Measurements from ENCODE around the gene FKBP15. TPM values are rescaled to one million over a fixed set of nuclear protein-coding genes. Genes with fewer than 3 reads are reported as not detected.
"Not testable (repeated sequence)": the region's sequence is repeated elsewhere in the genome, so short reads cannot be mapped to it uniquely, and the experiment has no call there.

FKBP15 gene
- total and polyA plus RNA-seq, 4 donors = 18.2 to 47.0 (median 44.1) TPM

DNA sequence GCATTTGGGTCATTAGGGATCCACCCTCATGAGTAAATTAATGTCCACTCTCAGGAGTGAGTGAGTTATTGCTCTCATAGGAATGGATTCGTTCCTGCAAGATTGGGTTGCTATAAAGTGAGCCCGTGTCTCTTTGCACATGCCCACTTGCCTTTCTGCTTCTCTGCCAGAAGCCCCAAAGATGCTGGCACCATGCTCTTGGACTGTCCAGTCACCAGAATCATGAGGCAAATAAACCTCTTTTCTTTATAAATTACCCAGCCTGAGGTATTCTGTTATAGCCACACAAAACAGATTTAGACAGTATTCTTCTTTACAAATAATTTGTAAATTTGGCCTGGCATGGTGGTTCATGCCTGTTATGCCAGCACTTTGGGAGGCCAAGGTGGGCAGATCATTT lies 29.7 kb upstream of the FKBP15 start:
- Histone ChIP-seq H3K9me3 (ENCODE audit: control insufficient read depth in 4 of 4, insufficient read depth in 3 of 4, low read length in 3 of 4) (no peaks in the 10 kb centered on the region), H3K27ac (ENCODE audit: low read depth in 1 of 2, low read length in 1 of 2) (no peak overlapping the region), H3K4me3 (no peak overlapping the region), H3K9ac (ENCODE audit: insufficient read depth in 1 of 2, low read length in 2 of 2) (no peak overlapping the region), H3K36me3 (ENCODE audit: control insufficient read depth in 4 of 4, insufficient read depth in 4 of 4, low read length in 4 of 4) (peaks cover 0 to 2% (median 0%) of the 10 kb centered on the region in 4 donors), H3K27me3 (ENCODE audit: control insufficient read depth in 3 of 3, insufficient read depth in 3 of 3, low read length in 2 of 3) (no peaks in the 10 kb centered on the region), H3K4me1 (ENCODE audit: control insufficient read depth in 5 of 5, insufficient read depth in 5 of 5, low read length in 5 of 5) (no peaks in the 10 kb centered on the region)
- WGBS, 2 donors = 96 to 100% methylated on average over 2 of the region's 2 CpGs
- TF ChIP-seq, protein P1, sequence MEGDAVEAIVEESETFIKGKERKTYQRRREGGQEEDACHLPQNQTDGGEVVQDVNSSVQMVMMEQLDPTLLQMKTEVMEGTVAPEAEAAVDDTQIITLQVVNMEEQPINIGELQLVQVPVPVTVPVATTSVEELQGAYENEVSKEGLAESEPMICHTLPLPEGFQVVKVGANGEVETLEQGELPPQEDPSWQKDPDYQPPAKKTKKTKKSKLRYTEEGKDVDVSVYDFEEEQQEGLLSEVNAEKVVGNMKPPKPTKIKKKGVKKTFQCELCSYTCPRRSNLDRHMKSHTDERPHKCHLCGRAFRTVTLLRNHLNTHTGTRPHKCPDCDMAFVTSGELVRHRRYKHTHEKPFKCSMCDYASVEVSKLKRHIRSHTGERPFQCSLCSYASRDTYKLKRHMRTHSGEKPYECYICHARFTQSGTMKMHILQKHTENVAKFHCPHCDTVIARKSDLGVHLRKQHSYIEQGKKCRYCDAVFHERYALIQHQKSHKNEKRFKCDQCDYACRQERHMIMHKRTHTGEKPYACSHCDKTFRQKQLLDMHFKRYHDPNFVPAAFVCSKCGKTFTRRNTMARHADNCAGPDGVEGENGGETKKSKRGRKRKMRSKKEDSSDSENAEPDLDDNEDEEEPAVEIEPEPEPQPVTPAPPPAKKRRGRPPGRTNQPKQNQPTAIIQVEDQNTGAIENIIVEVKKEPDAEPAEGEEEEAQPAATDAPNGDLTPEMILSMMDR (IDR thresholded peaks at IDR 0.05; ENCODE audit: control extremely low read depth, extremely low read depth) = no peak
- DNase-seq (no peak), ATAC-seq (ENCODE audit: insufficient read depth, low FRiP score) (no peak)

DNA sequence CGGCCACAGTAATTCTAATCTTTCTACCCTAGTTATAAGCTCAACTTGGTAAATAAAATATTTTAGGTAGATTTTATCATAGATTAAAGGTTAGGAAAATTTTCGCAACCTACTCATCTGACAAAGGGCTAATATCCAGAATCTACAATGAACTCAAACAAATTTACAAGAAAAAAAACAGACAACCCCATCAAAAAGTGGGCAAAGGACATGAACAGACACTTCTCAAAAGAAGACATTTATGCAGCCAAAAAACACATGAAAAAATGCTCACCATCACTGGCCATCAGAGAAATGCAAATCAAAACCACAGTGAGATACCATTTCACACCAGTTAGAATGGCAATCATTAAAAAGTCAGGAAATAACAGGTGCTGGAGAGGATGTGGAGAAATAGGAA lies 28.6 kb upstream of the FKBP15 start:
- H3K4me1 ChIP-seq (ENCODE audit: control insufficient read depth in 5 of 5, insufficient read depth in 5 of 5, low read length in 5 of 5); H3K27ac ChIP-seq (ENCODE audit: low read depth in 1 of 2, low read length in 1 of 2); H3K9ac ChIP-seq (ENCODE audit: insufficient read depth in 1 of 2, low read length in 2 of 2); ATAC-seq (ENCODE audit: insufficient read depth, low FRiP score); DNase-seq; H3K4me3 ChIP-seq; H3K27me3 ChIP-seq (ENCODE audit: control insufficient read depth in 3 of 3, insufficient read depth in 3 of 3, low read length in 2 of 3); H3K36me3 ChIP-seq (ENCODE audit: control insufficient read depth in 4 of 4, insufficient read depth in 4 of 4, low read length in 4 of 4); H3K9me3 ChIP-seq (ENCODE audit: control insufficient read depth in 4 of 4, insufficient read depth in 3 of 4, low read length in 3 of 4): not testable (repeated sequence)
- 98 to 99% methylated on average over 2 of the region's 2 CpGs for WGBS, 2 donors

DNA sequence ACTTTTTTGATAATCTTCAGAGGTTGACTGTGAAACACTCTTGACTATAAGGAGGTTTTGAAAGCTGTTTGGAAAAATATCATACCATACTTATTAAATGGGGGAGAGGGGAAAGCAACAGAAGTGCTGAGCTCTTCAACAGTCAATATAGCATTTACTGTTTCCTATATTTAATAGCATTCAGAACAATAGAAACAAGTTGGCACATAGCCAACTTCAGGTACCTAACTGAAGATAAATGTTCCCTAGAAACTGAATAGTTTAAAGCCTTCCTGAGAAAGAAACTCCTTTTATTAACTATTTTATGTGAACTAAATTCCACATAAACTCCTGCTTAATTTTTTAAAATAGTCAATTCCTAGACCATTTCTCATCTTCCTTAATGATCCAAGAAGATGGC lies 26.6 kb upstream of the FKBP15 start:
- DNase-seq (no peak), ATAC-seq (ENCODE audit: insufficient read depth, low FRiP score) (no peak)
- H3K27me3 ChIP-seq (ENCODE audit: control insufficient read depth in 3 of 3, insufficient read depth in 3 of 3, low read length in 2 of 3) = no peaks in the 10 kb centered on the region
- no peak overlapping the region for H3K27ac ChIP-seq (ENCODE audit: low read depth in 1 of 2, low read length in 1 of 2)
- H3K9ac ChIP-seq (ENCODE audit: insufficient read depth in 1 of 2, low read length in 2 of 2) = no peak overlapping the region
- TF ChIP-seq, protein P1 (IDR thresholded peaks at IDR 0.05; ENCODE audit: control extremely low read depth, extremely low read depth) = no peak
- H3K4me3 ChIP-seq = no peak overlapping the region
- H3K9me3 ChIP-seq (ENCODE audit: control insufficient read depth in 4 of 4, insufficient read depth in 3 of 4, low read length in 3 of 4) = no peaks in the 10 kb centered on the region
- no peaks in the 10 kb centered on the region for H3K36me3 ChIP-seq (ENCODE audit: control insufficient read depth in 4 of 4, insufficient read depth in 4 of 4, low read length in 4 of 4)
- peaks cover 0 to 2% (median 0%) of the 10 kb centered on the region in 5 donors for H3K4me1 ChIP-seq (ENCODE audit: control insufficient read depth in 5 of 5, insufficient read depth in 5 of 5, low read length in 5 of 5)

DNA sequence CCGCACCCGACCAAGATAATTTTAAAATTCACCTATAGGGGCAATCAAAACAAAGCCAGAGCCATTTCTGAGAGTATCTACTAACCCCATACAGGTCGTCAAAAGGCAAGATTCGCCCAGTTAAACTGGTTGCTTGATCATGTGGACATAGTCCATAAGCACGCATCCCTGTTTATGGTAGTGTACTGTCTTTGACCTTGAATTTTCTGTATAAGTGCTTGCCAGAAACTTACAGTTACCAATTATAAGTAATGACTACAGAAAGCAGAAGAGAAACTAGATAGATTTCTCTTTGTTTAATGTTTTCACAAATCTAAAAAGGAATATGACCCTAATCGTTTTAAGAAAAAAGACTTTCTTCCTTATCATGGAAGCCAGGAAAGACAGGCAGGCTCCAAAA lies 25.9 kb upstream of the FKBP15 start:
- Histone ChIP-seq H3K4me3 (no peak overlapping the region), H3K36me3 (ENCODE audit: control insufficient read depth in 4 of 4, insufficient read depth in 4 of 4, low read length in 4 of 4) (no peaks in the 10 kb centered on the region), H3K27me3 (ENCODE audit: control insufficient read depth in 3 of 3, insufficient read depth in 3 of 3, low read length in 2 of 3) (no peaks in the 10 kb centered on the region), H3K4me1 (ENCODE audit: control insufficient read depth in 5 of 5, insufficient read depth in 5 of 5, low read length in 5 of 5) (peaks cover 0 to 2% (median 0%) of the 10 kb centered on the region in 5 donors), H3K27ac (ENCODE audit: low read depth in 1 of 2, low read length in 1 of 2) (no peak overlapping the region), H3K9ac (ENCODE audit: insufficient read depth in 1 of 2, low read length in 2 of 2) (no peak overlapping the region), H3K9me3 (ENCODE audit: control insufficient read depth in 4 of 4, insufficient read depth in 3 of 4, low read length in 3 of 4) (no peaks in the 10 kb centered on the region)
- DNase-seq = no peak
- WGBS, 2 donors = 87 to 93% methylated on average over 6 of the region's 6 CpGs
- TF ChIP-seq, protein P1 (IDR thresholded peaks at IDR 0.05; ENCODE audit: control extremely low read depth, extremely low read depth) = no peak
- ATAC-seq (ENCODE audit: insufficient read depth, low FRiP score) = no peak

Data from lung (tissue), 12 donors.